Cardiac muscle cell (in vitro differentiated cells and primary cell): Measurements from ENCODE around the gene ZBTB42. TPM values are rescaled to one million over a fixed set of nuclear protein-coding genes. Genes with fewer than 3 reads are reported as not detected.

Source experiments
- polyA plus RNA-seq: library from polyadenylated mRNA; unstranded; fragments of >200 nt; fragmentation: Nextera tagmentation; extraction: Ambion mirVana; gene quantifications from 2 replicates; pipeline ENCODE4 v1.2.1, GENCODE V29; 2016
- total RNA-seq: library from RNA; depleted of rRNA; stranded (reverse); fragments of >200 nt; gene quantifications from 2 replicates; pipeline ENCODE4 v1.2.3, GENCODE V29; 2016

The ZBTB42 gene
- total and polyA plus RNA-seq, 2 experiments from 2014 or later: 9.6 to 26.4 TPM

Other genes with a start within 250 kb of the ZBTB42 start
- gene C14orf180, start 221.3 kb upstream of the ZBTB42 start, total RNA-seq: 17.1 and 18.4 TPM in 2 replicates
- 13.3 and 19.7 TPM in 2 replicates for gene C14orf180, start 221.3 kb upstream of the ZBTB42 start, polyA plus RNA-seq
- 3.6 and 6.9 TPM in 2 replicates for gene TMEM179, start 196.3 kb upstream of the ZBTB42 start, total RNA-seq
- 4.7 and 8.6 TPM in 2 replicates for gene TMEM179, start 196.3 kb upstream of the ZBTB42 start, polyA plus RNA-seq
- 36.5 and 62.4 TPM in 2 replicates for gene INF2, start 111.5 kb upstream of the ZBTB42 start, total RNA-seq
- gene INF2, start 111.5 kb upstream of the ZBTB42 start, polyA plus RNA-seq: 14.1 and 14.5 TPM in 2 replicates
- gene ADSS1, start 76.9 kb upstream of the ZBTB42 start, total RNA-seq: 53.8 and 63.8 TPM in 2 replicates
- 53.4 and 73.3 TPM in 2 replicates for gene ADSS1, start 76.9 kb upstream of the ZBTB42 start, polyA plus RNA-seq
- gene SIVA1, start 48.0 kb upstream of the ZBTB42 start, total RNA-seq: 217 and 278 TPM in 2 replicates
- 124 and 145 TPM in 2 replicates for gene SIVA1, start 48.0 kb upstream of the ZBTB42 start, polyA plus RNA-seq
- gene AKT1, start 5.4 kb upstream of the ZBTB42 start, total RNA-seq: 173 and 190 TPM in 2 replicates
- gene AKT1, start 5.4 kb upstream of the ZBTB42 start, polyA plus RNA-seq: 218 and 242 TPM in 2 replicates
- gene CEP170B, start 64.2 kb downstream of the ZBTB42 start, total RNA-seq: 26.5 and 39.5 TPM in 2 replicates
- 8.3 and 8.8 TPM in 2 replicates for gene CEP170B, start 64.2 kb downstream of the ZBTB42 start, polyA plus RNA-seq
- gene PLD4, start 123.8 kb downstream of the ZBTB42 start, total RNA-seq: 0.11 and 0.54 TPM in 2 replicates
- 0.07 and 1.7 TPM in 2 replicates for gene PLD4, start 123.8 kb downstream of the ZBTB42 start, polyA plus RNA-seq
- gene AHNAK2, start 177.3 kb downstream of the ZBTB42 start, total RNA-seq: 59.3 and 78.0 TPM in 2 replicates
- gene AHNAK2, start 177.3 kb downstream of the ZBTB42 start, polyA plus RNA-seq: 17.8 and 18.8 TPM in 2 replicates
- gene CLBA1, start 184.7 kb downstream of the ZBTB42 start, total RNA-seq: 15.5 and 20.9 TPM in 2 replicates
- gene CLBA1, start 184.7 kb downstream of the ZBTB42 start, polyA plus RNA-seq: 13.4 and 20.4 TPM in 2 replicates
- 36.7 and 47.7 TPM in 2 replicates for gene CDCA4, start 220.0 kb downstream of the ZBTB42 start, total RNA-seq
- gene CDCA4, start 220.0 kb downstream of the ZBTB42 start, polyA plus RNA-seq: 34.5 and 46.0 TPM in 2 replicates